Suprapubic skin (tissue), 3 donors: ENCODE results near the gene PLB1.

Experiments used
- POLR2AphosphoS5 ChIP-seq, 3 donors: sonication (generic); formaldehyde crosslinking; IDR thresholded peaks; one replicate each; pipeline ENCODE4 v1.6.1; 2017; ENCODE audit warnings: antibody characterized with exemption in 3 of 3
- TF ChIP-seq, protein P1 (sequence below), 2 donors: fragments of 200-600 bp in 1 of 2; fragments of 450-650 bp in 1 of 2; sonication (generic) in 1 of 2; IDR thresholded peaks; one replicate each; pipeline ENCODE4 v1.5.1; 2016 to 2019; ENCODE audit warnings: antibody characterized with exemption in 2 of 2, mild to moderate bottlenecking in 1 of 2, moderate library complexity in 1 of 2

DNA sequence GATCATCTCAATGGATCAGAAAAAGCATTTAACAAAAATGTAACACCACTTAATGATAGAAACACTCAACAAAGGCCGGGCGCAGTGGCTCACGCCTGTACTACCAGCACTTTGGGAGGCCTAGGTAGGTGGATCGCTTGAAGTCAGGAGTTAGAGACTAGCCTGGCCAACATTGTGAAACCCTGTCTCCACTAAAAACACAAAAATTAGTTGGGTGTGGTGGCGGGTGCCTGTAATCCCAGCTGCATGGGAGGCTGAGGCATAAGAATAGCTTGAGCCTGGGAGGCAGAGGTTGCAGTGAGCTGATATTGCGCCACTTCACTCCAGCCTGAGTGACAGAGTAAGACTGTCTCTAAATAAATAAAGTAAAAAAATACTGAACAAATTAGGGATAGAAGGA, 74.6 kb downstream of the PLB1 start:
- TF ChIP-seq, protein P1, sequence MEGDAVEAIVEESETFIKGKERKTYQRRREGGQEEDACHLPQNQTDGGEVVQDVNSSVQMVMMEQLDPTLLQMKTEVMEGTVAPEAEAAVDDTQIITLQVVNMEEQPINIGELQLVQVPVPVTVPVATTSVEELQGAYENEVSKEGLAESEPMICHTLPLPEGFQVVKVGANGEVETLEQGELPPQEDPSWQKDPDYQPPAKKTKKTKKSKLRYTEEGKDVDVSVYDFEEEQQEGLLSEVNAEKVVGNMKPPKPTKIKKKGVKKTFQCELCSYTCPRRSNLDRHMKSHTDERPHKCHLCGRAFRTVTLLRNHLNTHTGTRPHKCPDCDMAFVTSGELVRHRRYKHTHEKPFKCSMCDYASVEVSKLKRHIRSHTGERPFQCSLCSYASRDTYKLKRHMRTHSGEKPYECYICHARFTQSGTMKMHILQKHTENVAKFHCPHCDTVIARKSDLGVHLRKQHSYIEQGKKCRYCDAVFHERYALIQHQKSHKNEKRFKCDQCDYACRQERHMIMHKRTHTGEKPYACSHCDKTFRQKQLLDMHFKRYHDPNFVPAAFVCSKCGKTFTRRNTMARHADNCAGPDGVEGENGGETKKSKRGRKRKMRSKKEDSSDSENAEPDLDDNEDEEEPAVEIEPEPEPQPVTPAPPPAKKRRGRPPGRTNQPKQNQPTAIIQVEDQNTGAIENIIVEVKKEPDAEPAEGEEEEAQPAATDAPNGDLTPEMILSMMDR (IDR thresholded peaks at IDR 0.05) = no peak
- no peak for TF ChIP-seq POLR2AphosphoS5 (IDR thresholded peaks at IDR 0.05)
